HG03060 (cell line): ENCODE results near the gene MBTD1.
"Not testable (repeated sequence)": the region's sequence is repeated elsewhere in the genome, so short reads cannot be mapped to it uniquely, and the experiment has no call there.

Source experiments
- ATAC-seq: cut with Tn5 transposase; IDR thresholded peaks from one replicate; pipeline ENCODE4 v1.9.1; 2021; ENCODE audit warnings: low read depth, moderate number of reproducible peaks; ENCODE audit not compliant: unreplicated experiment

The MBTD1 gene

DNA sequence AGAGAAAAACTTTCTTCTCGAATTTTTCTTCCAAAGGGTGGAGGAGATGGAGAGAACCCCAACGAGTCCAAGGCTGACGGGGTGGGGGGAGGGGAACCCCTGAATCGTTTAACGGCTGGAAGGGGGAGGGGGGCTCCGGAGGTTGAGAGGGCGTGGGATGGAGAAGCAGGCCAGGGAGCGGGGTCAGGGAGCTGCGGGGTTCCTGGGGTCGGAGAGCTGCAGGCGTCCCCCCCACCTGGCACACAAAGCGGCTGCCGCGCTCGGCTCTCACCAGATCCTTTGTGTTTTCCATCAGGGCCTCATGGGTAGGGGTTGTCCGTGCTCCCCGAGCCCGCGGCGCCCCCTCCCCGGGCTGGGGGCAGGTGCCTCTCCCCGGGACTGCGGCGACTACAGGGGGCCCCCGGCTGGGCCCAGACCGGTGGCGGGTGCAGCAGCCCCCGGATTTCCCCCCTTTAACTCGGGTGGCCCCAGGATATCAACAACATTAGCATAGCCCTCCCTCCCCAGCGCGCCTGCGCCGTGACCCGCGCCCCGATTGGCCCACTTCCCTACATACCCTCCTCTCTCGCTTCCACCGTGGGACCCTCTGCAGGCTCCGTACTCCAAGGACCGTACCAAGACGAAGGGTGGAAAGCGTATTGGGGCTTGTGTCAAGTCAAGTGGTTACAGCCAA is at the start of gene MBTD1:
TSS of gene MBTD1 (minus strand) at position 486 of the 673 bp plus-strand sequence. CDS start 34,888 bp downstream, outside the sequence.
- peak; percentile 70 for ATAC-seq

DNA sequence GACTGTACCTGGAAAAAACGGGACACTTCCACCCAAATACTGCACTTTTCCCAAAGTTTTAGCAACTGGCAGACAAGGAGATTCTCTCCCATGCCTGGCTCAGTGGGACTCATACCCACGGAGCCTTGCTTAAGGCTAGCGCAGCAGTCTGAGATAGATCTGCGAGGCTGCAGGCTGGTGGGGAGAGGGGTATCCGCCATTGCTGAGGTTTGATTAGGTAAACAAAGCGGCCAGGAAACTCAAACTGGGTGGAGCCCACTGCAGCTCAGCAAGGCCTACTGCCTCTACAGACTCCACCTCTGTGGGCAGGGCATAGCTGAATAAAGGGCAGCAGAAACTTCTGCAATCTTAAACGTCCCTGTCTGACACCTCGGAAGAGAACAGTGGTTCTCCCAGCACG is 45.3 kb upstream of the MBTD1 start:
- ATAC-seq = no peak

GRCh38 chr17:51299859-51300258 is 40.0 kb upstream of the MBTD1 start:
- no peak for ATAC-seq

GRCh38 chr17:51298508-51299371 is 38.9 kb upstream of the MBTD1 start:
- ATAC-seq = no peak

DNA sequence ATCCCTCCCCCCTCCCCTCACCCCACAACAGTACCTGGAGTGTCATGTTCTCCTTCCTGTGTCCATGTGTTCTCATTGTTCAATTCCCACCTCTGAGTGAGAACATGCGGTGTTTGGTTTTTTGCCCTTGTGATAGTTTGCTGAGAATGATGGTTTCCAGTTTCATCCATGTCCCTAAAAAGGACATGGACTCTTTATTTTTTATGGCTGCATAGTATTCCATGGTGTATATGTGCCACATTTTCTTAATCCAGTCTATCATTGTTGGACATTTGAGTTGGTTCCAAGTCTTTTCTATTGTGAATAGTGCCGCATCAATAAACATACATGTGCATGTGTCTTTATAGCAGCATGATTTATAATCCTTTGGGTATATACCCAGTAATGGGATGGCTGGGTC is 34.5 kb upstream of the MBTD1 start:
- ATAC-seq = not testable (repeated sequence)

- ATAC-seq = no peak
Measured at GRCh38 chr17:51289696-51290111, 29.9 kb upstream of the MBTD1 start.

GRCh38 chr17:51287412-51287811 is 27.6 kb upstream of the MBTD1 start:
- ATAC-seq = no peak

- ATAC-seq = no peak
Measured at GRCh38 chr17:51279183-51279582, 19.3 kb upstream of the MBTD1 start.

DNA sequence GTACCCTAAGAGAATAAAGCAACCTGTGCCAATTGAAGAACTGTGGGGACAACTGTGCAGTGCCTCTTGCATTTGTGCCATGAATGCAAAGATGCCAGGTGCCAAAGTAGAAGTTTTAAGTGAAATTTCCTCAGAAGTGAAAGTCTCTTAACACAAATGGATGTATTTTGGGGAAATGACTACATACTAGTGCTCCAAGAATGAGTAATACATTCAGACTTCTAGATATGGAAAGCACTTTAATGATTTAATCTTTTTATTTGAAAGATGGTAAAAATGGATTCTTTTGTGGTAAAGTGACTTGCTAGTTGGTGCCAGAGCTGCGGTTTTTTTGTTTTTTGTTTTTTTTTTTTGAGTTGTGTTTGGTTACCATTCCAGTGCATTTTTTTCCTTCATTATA is 15.5 kb upstream of the MBTD1 start:
- ATAC-seq = no peak

GRCh38 chr17:51272812-51273211 is 13.0 kb upstream of the MBTD1 start:
- ATAC-seq = no peak

DNA sequence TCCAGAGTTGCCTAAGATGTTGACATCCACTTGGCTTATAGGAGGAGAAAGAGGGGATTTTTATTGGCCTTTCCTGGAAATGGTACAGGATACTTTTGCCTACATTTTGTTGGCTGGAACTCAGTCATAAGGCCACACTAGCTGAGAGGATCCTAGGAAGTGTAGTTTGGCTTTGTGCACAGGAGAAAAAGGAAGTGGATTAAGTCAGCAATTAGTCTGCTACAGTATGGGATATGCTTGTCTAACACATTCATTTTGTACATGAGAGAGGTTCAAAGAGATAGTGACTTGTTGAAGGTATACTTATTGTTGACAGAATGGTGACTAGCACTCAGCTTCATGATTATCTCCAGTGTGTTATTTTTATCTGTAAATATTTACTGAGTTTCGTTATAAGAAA is 10.8 kb upstream of the MBTD1 start:
- no peak for ATAC-seq

- no peak for ATAC-seq
Measured at GRCh38 chr17:51269991-51270390, 10.1 kb upstream of the MBTD1 start.

GRCh38 chr17:51264466-51264865 is 4.6 kb upstream of the MBTD1 start:
- not testable (repeated sequence) for ATAC-seq

- no peak for ATAC-seq
Measured at GRCh38 chr17:51263006-51263405, 3.2 kb upstream of the MBTD1 start.

- no peak for ATAC-seq
Measured at GRCh38 chr17:51261024-51261963, 1.4 kb upstream of the MBTD1 start.

GRCh38 chr17:51260237-51261023 is 581 bp upstream of the MBTD1 start, which contains the start of gene UTP18:
Gene UTP18 (plus strand): TSS chr17:51260546. CDS start chr17:51260585, 39 bp downstream.
- peak; percentile 37 for ATAC-seq

- ATAC-seq = no peak
Measured at GRCh38 chr17:51258756-51259563, 889 bp downstream of the MBTD1 start.

- ATAC-seq = no peak
Measured at GRCh38 chr17:51257150-51258081, 2.4 kb downstream of the MBTD1 start.
